ENCODE data around the gene KNDC1. TPM values are rescaled to one million over a fixed set of nuclear protein-coding genes. Genes with fewer than 3 reads are reported as not detected.
A peak's percentile ranks its signal among the peaks of the same experiment; 100 is the strongest.
"Not testable (repeated sequence)": the region's sequence is repeated elsewhere in the genome, so short reads cannot be mapped to it uniquely, and the experiment has no call there.

Gene KNDC1
- total RNA-seq, 1 donor from 2014 or later: 20.3 TPM

DNA sequence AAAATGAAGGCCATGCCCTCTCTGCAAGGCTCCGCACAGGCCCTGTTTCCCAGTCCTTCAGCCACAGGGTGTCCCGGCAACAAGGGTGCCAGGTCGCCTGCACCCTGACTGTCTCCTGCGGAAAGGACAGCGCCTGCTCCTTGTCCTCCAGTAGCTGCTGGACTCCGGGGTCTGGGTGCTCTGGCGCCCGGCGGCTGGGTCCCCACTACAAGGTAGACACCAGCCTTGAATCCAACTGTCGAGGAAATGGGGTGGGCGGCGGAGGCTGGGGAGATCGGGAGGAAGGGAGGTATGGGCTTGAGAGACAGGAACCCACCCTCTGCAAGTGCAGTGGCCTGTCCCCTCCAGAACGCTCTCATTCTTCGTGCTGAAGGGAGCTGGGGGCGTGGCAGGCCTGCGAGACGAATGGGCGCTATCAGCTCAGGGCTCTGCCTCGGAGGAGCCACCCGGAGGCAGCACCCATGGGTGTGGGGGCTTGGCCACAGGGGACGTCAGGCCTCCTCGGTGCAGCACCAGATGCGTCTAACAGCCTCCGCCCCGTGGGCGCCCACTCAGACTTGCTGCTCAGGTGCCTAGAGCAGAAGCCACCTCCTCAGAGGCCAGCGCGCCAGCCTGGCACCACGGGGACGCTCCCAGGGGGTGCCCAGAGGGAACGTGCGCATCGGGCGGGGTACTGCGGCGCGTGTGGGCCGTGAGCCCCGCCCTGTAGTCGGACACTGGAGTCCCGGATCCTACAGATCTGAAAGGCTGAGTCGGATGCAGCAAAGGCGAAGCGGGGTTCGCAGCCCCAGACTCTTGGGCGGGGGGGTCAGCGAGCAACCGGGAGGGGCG is 101.1 kb downstream of the KNDC1 start:
- Mint-ChIP-seq H3K27ac (no peak overlapping the region), H3K36me3 (no peaks in the 10 kb centered on the region), H3K4me3 (peak overlapping the region; percentile 68), H3K4me1 (peaks cover 11% of the 10 kb centered on the region), H3K9me3 (no peaks in the 10 kb centered on the region), H3K27me3 (ENCODE audit: low read depth) (peaks cover 19% of the 10 kb centered on the region)
- no peak for TF ChIP-seq CTCF (IDR thresholded peaks at IDR 0.05; ENCODE audit: unreplicated experiment)
- no peak for DNase-seq (ENCODE audit: low spot score in 2 of 2, unreplicated experiment in 2 of 2)

DNA sequence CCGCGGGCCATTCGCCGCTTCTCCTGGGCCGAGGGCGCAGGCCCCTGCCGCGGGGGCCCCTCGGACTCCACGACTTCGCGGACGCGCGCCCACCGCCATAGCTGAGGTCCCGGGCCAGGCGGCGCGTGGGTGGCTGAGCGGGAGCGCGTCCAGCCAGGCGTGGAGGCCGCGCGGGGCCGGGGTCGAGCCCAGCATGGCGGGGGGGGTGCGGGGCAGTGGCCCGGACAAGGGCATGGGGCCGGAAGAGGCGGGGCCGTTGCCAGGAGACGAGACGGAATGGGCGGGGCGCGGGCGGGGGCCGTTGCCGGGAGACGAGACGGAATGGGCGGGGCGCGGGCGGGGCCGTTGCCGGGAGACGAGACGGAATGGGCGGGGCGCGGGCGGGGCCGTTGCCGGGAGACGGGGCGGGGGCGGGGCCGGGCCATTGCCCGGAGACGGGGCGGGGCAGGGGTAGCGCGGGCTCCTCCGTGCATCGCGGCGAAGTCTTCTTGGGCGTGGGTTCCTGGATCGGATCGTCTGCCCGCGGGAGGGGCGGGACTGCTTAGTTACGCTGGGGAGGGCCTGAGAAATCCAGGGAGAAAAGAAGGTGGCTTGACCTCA is 101.8 kb downstream of the KNDC1 start:
- H3K36me3 Mint-ChIP-seq: no peaks in the 10 kb centered on the region
- DNase-seq (ENCODE audit: low spot score in 2 of 2, unreplicated experiment in 2 of 2): peak; percentile 70 to 75
- H3K9me3 Mint-ChIP-seq: no peaks in the 10 kb centered on the region
- peaks cover 11% of the 10 kb centered on the region for H3K4me1 Mint-ChIP-seq
- H3K27me3 Mint-ChIP-seq (ENCODE audit: low read depth): peaks cover 19% of the 10 kb centered on the region
- H3K27ac Mint-ChIP-seq: no peak overlapping the region
- TF ChIP-seq CTCF (IDR thresholded peaks at IDR 0.05; ENCODE audit: unreplicated experiment): no peak
- H3K4me3 Mint-ChIP-seq: peak overlapping the region; percentile 70

DNA sequence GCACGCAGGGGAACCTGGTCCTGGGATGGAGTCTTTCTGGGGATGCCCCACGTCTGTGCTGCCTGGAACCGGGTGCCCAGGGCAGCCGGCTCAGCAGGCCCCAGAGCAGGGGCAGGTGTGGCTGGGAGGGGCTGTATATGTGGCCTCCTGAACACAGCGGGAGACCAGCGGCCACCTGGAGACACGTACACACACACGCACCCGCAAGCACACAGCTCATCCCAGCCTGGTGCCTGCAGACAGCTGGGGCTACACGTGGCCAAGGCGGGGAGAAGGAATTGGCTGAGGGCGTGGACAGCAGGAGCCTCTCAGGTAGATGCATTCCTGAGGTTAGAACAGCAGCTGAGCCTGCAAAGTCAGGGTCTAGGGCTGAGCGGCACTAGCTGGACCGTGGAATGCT is 102.7 kb downstream of the KNDC1 start:
- Mint-ChIP-seq H3K27me3 (ENCODE audit: low read depth) (peaks cover 11% of the 10 kb centered on the region), H3K4me3 (peak overlapping the region; percentile 70), H3K27ac (no peak overlapping the region)

GRCh38 chr10:133263674-133264073 is 103.7 kb downstream of the KNDC1 start:
- no peak for TF ChIP-seq CTCF (IDR thresholded peaks at IDR 0.05; ENCODE audit: unreplicated experiment)
- Mint-ChIP-seq H3K27me3 (ENCODE audit: low read depth) (peaks cover 11% of the 10 kb centered on the region), H3K9me3 (no peaks in the 10 kb centered on the region), H3K4me1 (peaks cover 2% of the 10 kb centered on the region), H3K4me3 (no peak overlapping the region), H3K36me3 (no peaks in the 10 kb centered on the region), H3K27ac (no peak overlapping the region)
- no peak for DNase-seq (ENCODE audit: low spot score in 2 of 2, unreplicated experiment in 2 of 2)

More for the DNA sequence above, 102.7 kb downstream of the KNDC1 start:
- TF ChIP-seq CTCF (IDR thresholded peaks at IDR 0.05; ENCODE audit: unreplicated experiment): no peak
- Mint-ChIP-seq H3K9me3 (no peaks in the 10 kb centered on the region), H3K4me1 (peaks cover 3% of the 10 kb centered on the region), H3K36me3 (no peaks in the 10 kb centered on the region)
- no peak for DNase-seq (ENCODE audit: low spot score in 2 of 2, unreplicated experiment in 2 of 2)

- H3K36me3 Mint-ChIP-seq: no peaks in the 10 kb centered on the region
- H3K4me1 Mint-ChIP-seq: peaks cover 2% of the 10 kb centered on the region
- H3K9me3 Mint-ChIP-seq: no peaks in the 10 kb centered on the region
- no peak overlapping the region for H3K27ac Mint-ChIP-seq
- peaks cover 11% of the 10 kb centered on the region for H3K27me3 Mint-ChIP-seq (ENCODE audit: low read depth)
- TF ChIP-seq CTCF (IDR thresholded peaks at IDR 0.05; ENCODE audit: unreplicated experiment): no peak
- no peak overlapping the region for H3K4me3 Mint-ChIP-seq
- DNase-seq (ENCODE audit: low spot score in 2 of 2, unreplicated experiment in 2 of 2): no peak
Observed at GRCh38 chr10:133264461-133264860, 104.4 kb downstream of the KNDC1 start.

DNA sequence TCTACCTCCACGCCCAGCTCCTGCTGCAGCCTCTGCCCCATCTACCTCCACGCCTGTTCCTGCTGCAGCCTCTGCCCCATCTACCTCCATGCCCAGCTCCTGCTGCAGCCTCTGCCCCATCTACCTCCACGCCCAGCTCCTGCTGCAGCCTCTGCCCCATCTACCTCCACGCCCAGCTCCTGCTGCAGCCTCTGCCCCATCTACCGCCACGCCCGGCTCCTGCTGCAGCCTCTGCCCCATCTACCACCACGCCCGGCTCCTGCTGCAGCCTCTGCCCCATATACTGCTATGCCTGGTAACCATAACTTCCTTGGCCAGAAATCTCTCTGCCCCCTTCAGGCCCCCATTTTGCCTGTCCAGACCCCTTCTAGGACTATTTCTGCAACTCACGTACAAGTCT is 105.0 kb downstream of the KNDC1 start:
- H3K4me1 Mint-ChIP-seq; H3K27ac Mint-ChIP-seq; H3K9me3 Mint-ChIP-seq; H3K36me3 Mint-ChIP-seq; H3K4me3 Mint-ChIP-seq; DNase-seq (ENCODE audit: low spot score in 2 of 2, unreplicated experiment in 2 of 2): not testable (repeated sequence)
- peaks cover 11% of the 10 kb centered on the region for H3K27me3 Mint-ChIP-seq (ENCODE audit: low read depth)
